Measurements from ENCODE around the gene SLC29A3.

SLC29A3 gene

DNA sequence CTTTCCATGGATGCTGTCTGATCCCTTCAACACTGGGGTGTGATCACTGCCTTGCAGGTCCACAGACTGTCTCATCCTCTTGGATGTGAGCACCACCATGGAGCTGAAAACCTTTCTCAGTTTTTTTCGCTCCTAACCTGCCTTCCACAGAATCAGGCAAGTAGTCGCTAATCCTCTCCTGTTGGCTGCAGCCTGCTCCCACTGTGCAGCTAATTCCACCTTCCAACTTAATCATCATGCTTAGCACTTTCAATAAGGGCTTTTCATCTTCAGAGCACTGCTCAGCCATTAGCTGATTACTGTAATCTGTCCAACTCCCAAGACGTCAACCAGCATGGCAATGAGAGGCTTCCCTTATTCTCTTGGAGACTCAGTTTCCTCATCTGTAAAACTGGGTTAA lies 62.6 kb downstream of the SLC29A3 start:
- no peak overlapping the region for H3K27ac Mint-ChIP-seq
- H3K9me3 Mint-ChIP-seq = no peaks in the 10 kb centered on the region
- no peak overlapping the region for H3K4me3 Mint-ChIP-seq
- peaks cover 5% of the 10 kb centered on the region for H3K4me1 Mint-ChIP-seq (ENCODE audit: low read depth)
- H3K27me3 Mint-ChIP-seq (ENCODE audit: low read depth) = peaks cover 2% of the 10 kb centered on the region
- H3K36me3 Mint-ChIP-seq (ENCODE audit: low read depth) = no peaks in the 10 kb centered on the region

DNA sequence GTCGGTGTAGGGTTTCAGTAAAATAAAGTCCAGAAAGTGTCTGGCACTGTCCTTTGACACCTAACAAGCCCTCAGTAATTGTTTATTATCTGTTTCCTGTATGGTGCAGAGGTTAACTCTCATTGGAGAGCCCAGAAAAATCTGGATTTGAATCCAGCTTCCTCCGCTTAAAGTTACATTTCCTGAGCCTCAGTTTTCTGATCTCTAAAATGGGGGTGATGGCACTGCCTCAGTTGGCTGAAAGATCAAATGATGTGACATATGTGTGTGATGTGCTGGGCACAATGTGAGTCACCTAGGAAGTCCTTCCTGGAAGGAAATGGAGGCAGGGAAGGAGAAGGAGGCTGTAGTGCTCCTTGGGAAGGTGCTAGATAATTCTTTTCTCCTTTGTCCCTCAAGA lies 63.0 kb downstream of the SLC29A3 start:
- peaks cover 4% of the 10 kb centered on the region for H3K27me3 Mint-ChIP-seq (ENCODE audit: low read depth)
- peaks cover 5% of the 10 kb centered on the region for H3K4me1 Mint-ChIP-seq (ENCODE audit: low read depth)
- no peak overlapping the region for H3K27ac Mint-ChIP-seq
- H3K4me3 Mint-ChIP-seq = no peak overlapping the region
- H3K36me3 Mint-ChIP-seq (ENCODE audit: low read depth) = no peaks in the 10 kb centered on the region
- H3K9me3 Mint-ChIP-seq = no peaks in the 10 kb centered on the region

DNA sequence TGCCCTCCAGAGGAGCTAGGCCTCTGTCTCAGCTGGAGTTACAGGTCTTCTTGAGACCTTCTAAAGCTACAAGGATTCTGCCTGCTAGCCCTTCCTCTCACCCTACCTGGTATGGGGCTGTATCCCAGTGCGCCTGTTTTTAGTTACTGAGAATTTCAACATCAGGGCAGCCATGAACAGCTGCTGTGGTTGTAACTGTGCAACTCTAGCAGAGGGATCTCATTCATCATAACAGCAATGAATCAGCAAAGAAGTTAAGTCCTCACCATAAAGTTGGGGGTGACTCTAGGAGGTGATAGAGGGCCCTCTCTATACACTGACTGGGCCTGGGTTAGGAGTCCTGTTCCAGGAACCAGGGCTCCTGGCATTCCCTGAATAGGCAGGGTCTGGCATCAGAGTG lies 63.7 kb downstream of the SLC29A3 start:
- peaks cover 4% of the 10 kb centered on the region for H3K27me3 Mint-ChIP-seq (ENCODE audit: low read depth)

DNA sequence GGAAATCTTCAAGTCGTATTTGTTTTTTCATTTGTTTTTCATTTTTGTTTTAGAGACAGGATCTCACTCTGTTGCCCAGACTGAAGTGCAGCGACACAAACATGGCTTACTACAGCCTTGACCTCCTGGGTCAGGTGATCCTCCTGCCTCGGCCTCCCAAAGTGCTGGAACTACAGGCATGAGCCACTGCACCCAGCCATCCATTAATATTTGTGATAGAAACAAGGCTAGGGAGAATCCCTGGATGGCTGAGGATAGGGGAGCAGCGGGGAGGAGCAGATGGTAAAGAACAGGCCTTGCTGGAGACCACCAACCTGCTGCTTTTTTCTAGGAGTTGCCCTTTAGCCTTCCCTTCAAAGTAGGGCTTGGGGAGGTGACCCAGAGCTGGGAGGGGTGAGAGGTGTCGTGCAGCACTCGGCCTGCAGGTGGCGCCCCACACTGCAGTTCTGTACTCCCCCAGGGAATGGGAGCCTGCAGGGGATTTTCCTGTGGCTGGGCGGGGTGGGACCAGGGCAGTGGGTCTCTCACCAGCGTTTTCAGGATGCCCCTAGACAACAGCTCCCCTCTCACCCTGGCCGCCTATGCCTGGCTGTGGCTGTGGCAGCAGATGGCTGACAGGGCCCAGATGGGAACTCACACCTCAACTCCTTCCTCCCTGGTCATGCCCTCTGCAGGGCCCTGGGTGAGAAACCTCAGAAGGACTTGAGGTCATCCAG lies 65.1 kb downstream of the SLC29A3 start:
- Mint-ChIP-seq H3K27me3 (ENCODE audit: low read depth) (peaks cover 11% of the 10 kb centered on the region), H3K4me1 (ENCODE audit: low read depth) (no peaks in the 10 kb centered on the region), H3K36me3 (ENCODE audit: low read depth) (no peaks in the 10 kb centered on the region), H3K4me3 (no peak overlapping the region), H3K9me3 (no peaks in the 10 kb centered on the region), H3K27ac (no peak overlapping the region)

More for the DNA sequence above, 63.7 kb downstream of the SLC29A3 start:
- H3K27ac Mint-ChIP-seq = no peak overlapping the region
- peaks cover 1% of the 10 kb centered on the region for H3K4me1 Mint-ChIP-seq (ENCODE audit: low read depth)
- no peaks in the 10 kb centered on the region for H3K9me3 Mint-ChIP-seq
- no peak overlapping the region for H3K4me3 Mint-ChIP-seq
- H3K36me3 Mint-ChIP-seq (ENCODE audit: low read depth) = no peaks in the 10 kb centered on the region

DNA sequence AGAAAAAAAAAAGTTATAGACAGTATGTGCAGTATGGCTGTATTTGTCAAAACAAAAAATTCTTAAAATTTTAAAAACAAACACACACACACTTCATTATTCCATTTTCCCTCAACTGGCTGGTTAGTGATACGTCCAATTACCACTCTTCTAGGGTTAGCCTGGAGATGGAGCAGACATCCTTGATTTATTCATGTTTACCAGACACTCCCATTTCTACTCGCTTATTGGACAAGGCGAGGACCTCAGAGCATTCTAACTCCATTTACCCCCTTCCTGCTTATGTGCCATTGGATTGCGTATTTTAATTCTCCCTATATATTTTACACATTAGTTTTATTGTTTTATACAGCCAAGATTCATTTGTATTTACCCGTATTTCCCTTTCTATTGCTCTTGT lies 69.1 kb downstream of the SLC29A3 start:
- no peaks in the 10 kb centered on the region for H3K9me3 Mint-ChIP-seq
- H3K27ac Mint-ChIP-seq = no peak overlapping the region
- no peaks in the 10 kb centered on the region for H3K36me3 Mint-ChIP-seq (ENCODE audit: low read depth)
- H3K4me1 Mint-ChIP-seq (ENCODE audit: low read depth) = no peaks in the 10 kb centered on the region
- peaks cover 29% of the 10 kb centered on the region for H3K27me3 Mint-ChIP-seq (ENCODE audit: low read depth)
- H3K4me3 Mint-ChIP-seq = no peak overlapping the region

DNA sequence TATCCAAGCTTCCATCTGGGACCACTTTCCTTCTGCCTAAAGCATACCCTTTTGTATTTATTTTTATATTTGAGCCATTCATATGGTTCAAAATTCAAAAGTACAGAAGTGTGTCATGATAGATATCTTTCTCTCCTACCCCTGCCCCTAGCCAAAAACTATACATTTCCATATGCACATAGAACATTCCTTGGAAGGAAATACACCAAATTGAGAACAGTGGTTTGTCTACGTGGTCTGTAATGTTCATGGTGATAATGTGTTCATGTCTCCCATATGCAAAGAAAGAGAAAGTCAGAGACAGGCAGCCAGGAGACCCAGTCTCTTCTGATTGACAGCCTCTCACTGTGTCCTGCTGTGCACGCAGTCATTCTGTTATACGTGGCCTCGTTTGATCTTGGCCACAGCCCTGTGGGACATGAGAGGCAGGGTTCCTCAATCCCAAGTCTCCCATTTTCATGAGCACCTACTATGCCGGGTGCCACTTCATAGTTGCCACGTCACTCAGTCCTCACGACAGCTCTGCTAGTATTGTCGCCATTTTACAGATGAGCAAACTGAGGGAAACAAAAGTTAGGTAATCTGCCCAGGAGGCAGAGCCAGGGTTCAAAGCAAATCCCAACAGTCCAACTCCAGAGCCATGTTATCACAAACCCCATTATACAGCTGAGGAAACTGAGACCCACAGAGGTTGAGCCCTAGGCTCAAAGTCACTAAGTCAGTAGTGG lies 69.7 kb downstream of the SLC29A3 start:
- Mint-ChIP-seq H3K36me3 (ENCODE audit: low read depth) (no peaks in the 10 kb centered on the region), H3K27ac (no peak overlapping the region), H3K27me3 (ENCODE audit: low read depth) (peaks cover 34% of the 10 kb centered on the region), H3K4me3 (no peak overlapping the region), H3K9me3 (no peaks in the 10 kb centered on the region), H3K4me1 (ENCODE audit: low read depth) (no peaks in the 10 kb centered on the region)

DNA sequence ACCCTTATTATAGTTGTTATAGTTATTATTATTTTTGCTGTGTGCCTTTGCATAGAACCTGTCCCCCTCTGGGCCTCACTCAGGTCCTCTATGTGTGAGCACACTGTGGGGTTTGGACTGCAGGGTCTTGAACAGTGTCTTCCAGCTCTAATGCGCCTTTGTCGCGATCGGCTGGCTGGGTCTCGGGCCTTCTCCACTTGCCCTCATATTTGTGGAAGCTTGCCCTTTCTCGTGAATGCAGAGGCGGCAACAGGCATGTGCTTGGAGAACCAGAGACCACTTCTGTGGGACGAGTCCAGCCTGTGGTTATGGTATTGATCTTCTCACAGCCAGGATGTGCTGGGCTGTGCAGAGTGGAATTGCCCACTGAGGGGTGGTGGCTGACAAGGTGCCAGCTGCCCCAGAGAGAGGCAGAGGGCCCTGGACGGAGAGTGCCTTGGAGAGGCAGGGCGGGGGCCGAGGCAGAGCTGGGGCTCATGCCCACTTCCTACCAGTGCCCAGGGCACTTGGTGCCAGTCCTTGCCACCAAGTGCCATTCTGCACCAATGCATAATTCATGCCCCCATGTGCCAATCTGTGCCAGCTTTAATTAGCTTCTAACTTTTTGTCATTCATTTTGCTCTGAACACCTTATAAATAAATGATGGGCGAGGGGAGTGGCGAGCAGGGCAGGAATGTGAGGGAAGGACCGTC lies 70.9 kb downstream of the SLC29A3 start:
- H3K9me3 Mint-ChIP-seq = no peaks in the 10 kb centered on the region
- H3K27ac Mint-ChIP-seq = no peak overlapping the region
- peaks cover 46% of the 10 kb centered on the region for H3K27me3 Mint-ChIP-seq (ENCODE audit: low read depth)
- no peaks in the 10 kb centered on the region for H3K36me3 Mint-ChIP-seq (ENCODE audit: low read depth)
- no peak overlapping the region for H3K4me3 Mint-ChIP-seq
- no peaks in the 10 kb centered on the region for H3K4me1 Mint-ChIP-seq (ENCODE audit: low read depth)

DNA sequence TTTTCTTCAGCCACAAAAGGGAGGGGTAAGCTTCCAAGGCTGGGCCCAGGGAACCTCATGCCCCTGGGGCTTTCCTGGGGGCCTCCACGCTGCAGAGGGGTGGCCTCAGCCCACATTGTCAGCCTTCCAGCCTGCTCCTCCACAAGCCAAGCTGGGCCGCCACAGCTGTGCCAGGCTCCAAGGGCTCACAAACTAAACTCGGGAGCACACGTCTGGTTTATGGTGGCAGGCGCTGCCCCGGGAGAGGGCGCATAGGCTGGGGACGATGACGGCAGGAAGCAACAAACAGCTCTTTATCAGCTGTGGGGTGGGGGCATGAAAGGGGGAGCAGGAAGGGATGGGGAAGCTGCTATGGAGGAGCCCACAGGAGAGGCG lies 71.4 kb downstream of the SLC29A3 start:
- H3K4me3 Mint-ChIP-seq = no peak overlapping the region
- H3K9me3 Mint-ChIP-seq = no peaks in the 10 kb centered on the region
- H3K4me1 Mint-ChIP-seq (ENCODE audit: low read depth) = no peaks in the 10 kb centered on the region
- no peaks in the 10 kb centered on the region for H3K36me3 Mint-ChIP-seq (ENCODE audit: low read depth)
- H3K27me3 Mint-ChIP-seq (ENCODE audit: low read depth) = peaks cover 51% of the 10 kb centered on the region
- H3K27ac Mint-ChIP-seq = no peak overlapping the region

DNA sequence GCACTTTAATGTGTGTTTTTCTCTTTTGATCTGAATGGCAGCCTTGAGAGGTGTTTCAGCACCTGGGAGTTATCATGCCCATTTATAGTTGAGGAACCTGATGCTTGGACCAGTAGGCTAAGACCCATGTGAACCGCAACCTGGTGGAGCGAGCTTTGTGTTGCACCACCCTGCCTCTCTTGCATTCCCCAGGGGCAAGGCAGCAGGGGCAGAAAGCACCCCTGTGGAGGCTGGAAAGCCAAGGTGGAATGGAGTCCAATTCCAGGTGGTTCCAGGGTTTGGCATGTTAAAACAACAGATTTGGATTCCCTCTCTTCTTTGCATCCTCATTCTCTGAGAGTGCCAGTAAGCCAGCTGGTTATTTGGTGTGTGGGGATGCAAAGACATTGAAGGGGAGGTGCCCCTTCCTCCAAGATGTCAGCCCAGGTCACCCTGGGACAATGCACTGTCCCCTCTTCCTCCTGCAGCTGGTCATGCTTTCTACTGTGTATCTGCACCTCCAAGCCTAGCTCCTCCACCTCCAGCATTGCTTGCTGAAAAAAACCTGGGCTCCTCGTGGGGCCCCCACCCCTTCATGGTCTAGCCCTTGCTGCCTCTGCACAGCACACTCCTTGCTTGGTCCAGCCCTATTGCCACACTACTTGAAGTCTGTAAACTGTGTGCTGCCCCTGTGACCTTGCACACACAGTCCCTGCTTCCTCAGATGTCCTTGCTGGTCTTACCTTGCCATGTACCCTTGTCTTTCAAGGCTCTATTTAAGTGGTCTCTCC lies 72.0 kb downstream of the SLC29A3 start:
- H3K27me3 Mint-ChIP-seq (ENCODE audit: low read depth) = peaks cover 58% of the 10 kb centered on the region

DNA sequence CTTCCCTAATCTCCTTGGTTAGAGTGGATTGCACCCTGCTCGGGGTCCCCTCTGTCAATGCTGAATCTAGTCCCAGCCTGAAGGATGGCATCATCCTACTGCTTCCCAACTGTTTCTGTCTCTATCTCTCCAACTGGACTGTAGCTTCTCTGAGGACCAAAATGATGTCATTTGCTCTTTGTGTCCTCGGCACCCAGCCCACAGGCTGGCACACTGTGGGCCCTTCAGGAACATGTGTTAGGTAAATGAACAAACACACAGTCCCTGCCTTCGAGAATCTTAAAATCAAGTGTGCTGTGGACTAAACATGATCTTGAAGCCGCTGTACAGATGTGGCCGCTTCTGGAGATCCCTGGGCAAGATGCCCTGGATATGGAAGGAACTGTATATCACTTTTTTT lies 72.6 kb downstream of the SLC29A3 start:
- Mint-ChIP-seq H3K36me3 (ENCODE audit: low read depth) (no peaks in the 10 kb centered on the region), H3K27ac (no peak overlapping the region), H3K4me1 (ENCODE audit: low read depth) (no peaks in the 10 kb centered on the region), H3K27me3 (ENCODE audit: low read depth) (peaks cover 56% of the 10 kb centered on the region), H3K4me3 (no peak overlapping the region), H3K9me3 (no peaks in the 10 kb centered on the region)

More for the DNA sequence above, 72.0 kb downstream of the SLC29A3 start:
- no peak overlapping the region for H3K4me3 Mint-ChIP-seq
- H3K4me1 Mint-ChIP-seq (ENCODE audit: low read depth) = no peaks in the 10 kb centered on the region
- no peaks in the 10 kb centered on the region for H3K9me3 Mint-ChIP-seq
- H3K27ac Mint-ChIP-seq = no peak overlapping the region
- H3K36me3 Mint-ChIP-seq (ENCODE audit: low read depth) = no peaks in the 10 kb centered on the region

DNA sequence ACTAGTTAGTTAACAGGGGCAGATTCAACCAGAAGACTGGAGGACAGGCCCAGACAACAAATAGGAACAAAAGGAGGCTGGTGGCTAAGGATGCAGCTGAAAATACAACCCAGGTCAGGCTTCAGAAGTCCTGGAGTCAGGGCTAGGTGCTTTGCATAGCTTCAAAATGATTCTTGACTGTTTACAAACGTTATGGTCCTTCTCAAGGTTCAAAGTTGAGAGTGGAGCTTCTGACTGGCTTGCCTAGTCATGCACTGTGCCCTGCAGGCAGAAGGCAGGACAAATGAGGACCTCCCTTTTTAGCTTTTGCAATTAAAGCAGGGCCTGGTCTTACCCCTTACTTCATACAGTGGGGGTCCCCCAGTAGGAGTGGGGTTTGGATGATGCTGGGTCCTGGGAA lies 73.2 kb downstream of the SLC29A3 start:
- Mint-ChIP-seq H3K27me3 (ENCODE audit: low read depth) (peaks cover 56% of the 10 kb centered on the region), H3K4me1 (ENCODE audit: low read depth) (no peaks in the 10 kb centered on the region), H3K4me3 (no peak overlapping the region), H3K36me3 (ENCODE audit: low read depth) (no peaks in the 10 kb centered on the region), H3K9me3 (no peaks in the 10 kb centered on the region), H3K27ac (no peak overlapping the region)

DNA sequence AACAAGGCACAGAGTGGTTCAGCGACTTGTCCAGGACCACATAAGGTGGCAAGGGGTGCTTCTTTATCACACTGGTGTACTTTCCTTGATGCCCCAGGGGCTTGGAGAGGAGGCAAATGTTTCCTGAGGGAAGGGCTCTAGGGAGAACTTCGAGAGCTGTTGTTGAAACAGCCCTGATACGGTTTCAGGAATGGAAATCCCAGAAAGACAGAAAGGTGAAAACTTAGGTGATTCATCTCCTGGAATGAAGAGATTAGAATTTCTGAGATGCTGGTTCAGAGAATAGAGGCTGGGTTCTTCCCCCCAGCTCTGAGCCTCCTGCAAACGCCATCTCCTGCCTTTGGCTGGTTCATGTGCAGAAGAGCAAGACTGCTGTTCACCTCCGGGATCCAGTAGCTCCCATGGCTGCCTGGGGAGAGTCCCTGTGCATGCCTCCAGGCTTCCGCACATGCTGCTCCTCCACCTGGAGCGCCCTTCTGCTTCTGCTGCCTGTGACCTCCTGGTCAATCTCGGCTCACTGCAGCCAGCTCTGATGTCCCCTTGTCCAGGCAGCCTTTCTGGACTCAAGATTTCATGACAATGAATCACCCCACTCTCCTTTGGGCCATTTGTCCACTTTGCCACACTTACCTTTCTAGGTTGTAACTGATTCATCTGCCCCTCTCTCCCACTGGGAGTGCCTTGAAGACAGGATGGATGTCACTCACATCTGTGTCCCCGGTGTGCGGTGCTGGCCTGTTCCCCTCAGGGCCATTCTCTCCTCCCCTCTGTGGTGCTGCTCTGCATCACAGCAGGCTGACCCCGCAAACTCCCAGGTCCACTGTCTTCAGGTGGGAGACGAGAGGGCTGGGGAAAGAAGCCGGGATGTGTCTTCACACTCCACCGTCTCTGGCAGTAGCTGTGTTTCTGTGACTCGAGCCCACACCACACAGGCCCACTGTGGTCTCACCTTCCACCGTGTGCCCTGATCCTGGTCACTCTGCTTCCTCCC lies 74.0 kb downstream of the SLC29A3 start:
- no peaks in the 10 kb centered on the region for H3K36me3 Mint-ChIP-seq (ENCODE audit: low read depth)
- H3K4me1 Mint-ChIP-seq (ENCODE audit: low read depth) = no peaks in the 10 kb centered on the region
- H3K9me3 Mint-ChIP-seq = no peaks in the 10 kb centered on the region
- no peak overlapping the region for H3K4me3 Mint-ChIP-seq
- no peak overlapping the region for H3K27ac Mint-ChIP-seq
- H3K27me3 Mint-ChIP-seq (ENCODE audit: low read depth) = peaks cover 64% of the 10 kb centered on the region

DNA sequence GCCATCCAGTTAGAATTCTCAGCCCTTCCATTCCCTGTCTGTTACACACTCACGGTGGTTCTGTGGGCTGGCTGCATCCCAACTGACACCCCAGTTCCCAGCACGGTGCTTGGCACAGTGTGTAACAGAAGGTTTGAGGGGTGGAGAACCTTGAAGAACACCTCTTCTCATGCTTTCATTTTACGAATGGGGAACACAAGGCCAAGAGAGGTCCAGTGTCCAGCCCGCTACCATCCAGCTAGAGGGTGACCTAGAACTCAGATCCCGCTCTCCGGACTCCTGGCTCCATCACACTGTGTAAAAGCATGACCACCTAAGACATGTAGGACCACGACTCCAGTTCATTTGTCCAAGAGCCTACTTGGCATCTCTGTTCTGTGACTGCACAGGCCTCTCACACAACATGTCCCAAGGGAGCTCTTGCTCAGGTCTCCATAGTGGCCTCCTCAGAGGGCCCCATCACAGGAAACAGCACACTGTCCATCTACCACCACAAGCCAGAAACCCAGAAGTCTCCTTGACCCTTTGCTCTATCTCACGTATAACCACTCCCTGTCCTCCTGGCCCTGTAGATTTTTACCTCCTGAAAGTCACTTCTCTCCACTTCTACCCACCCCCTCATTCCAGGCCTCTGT lies 74.9 kb downstream of the SLC29A3 start:
- peaks cover 66% of the 10 kb centered on the region for H3K27me3 Mint-ChIP-seq (ENCODE audit: low read depth)
- H3K4me1 Mint-ChIP-seq (ENCODE audit: low read depth) = no peaks in the 10 kb centered on the region
- no peaks in the 10 kb centered on the region for H3K36me3 Mint-ChIP-seq (ENCODE audit: low read depth)
- H3K4me3 Mint-ChIP-seq = no peak overlapping the region
- no peaks in the 10 kb centered on the region for H3K9me3 Mint-ChIP-seq
- H3K27ac Mint-ChIP-seq = no peak overlapping the region
